ENCODE data around the gene ARHGEF1.

DNA sequence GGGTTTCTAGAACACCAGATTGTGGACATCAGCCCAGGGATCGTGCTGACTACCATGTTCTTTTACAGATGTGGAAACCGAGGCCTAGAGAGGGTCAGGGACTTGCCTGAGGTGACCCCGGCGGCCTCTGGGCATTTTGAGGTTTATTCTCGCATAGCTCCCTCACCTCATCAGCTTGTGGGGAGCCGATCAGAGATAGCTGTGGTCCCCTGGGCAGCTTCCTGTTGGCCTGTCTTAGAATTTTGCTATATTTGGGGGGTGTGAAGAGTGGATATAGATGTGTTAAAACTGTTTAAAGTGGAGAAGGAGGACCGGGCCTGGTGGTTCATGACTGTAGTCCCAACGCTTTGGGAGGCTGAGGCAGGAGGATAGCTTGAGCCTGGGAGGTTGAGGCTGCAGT is 6.9 kb downstream of the ARHGEF1 start:
- TF ChIP-seq EZH2 (IDR thresholded peaks at IDR 0.05; ENCODE audit: borderline replicate concordance, low read length) (no peak), CTCF (conservative IDR thresholded peaks at IDR 0.05 in 1 of 2, IDR thresholded peaks at IDR 0.05 in 1 of 2; ENCODE audit: extremely low read depth in 1 of 2, insufficient read depth in 1 of 2, low read depth in 1 of 2, low read length in 2 of 2) (no peak)
